Ovary (tissue), 3 donors: ENCODE measurements around the gene ALPK3.

Experiments
- EP300 ChIP-seq: sonication (generic); formaldehyde crosslinking; IDR thresholded peaks from one replicate; pipeline ENCODE4 v1.6.1; 2017; ENCODE audit warnings: antibody characterized with exemption
- POLR2A ChIP-seq: fragments of 450-650 bp; IDR thresholded peaks from one replicate; pipeline ENCODE4 v1.6.1; 2017; ENCODE audit warnings: antibody characterized with exemption, mild to moderate bottlenecking, moderate library complexity
- TF ChIP-seq, protein P1 (sequence below), 3 donors: fragments of 450-650 bp in 2 of 3; fragments of 200-600 bp in 1 of 3; IDR thresholded peaks; one replicate each; pipeline versions ENCODE4 v1.5.1 to v1.8.0; 2016 to 2022; ENCODE audit warnings: antibody characterized with exemption in 3 of 3, mild to moderate bottlenecking in 1 of 3
- donor health status: DM: no; HTN: no; CAD: no.

DNA sequence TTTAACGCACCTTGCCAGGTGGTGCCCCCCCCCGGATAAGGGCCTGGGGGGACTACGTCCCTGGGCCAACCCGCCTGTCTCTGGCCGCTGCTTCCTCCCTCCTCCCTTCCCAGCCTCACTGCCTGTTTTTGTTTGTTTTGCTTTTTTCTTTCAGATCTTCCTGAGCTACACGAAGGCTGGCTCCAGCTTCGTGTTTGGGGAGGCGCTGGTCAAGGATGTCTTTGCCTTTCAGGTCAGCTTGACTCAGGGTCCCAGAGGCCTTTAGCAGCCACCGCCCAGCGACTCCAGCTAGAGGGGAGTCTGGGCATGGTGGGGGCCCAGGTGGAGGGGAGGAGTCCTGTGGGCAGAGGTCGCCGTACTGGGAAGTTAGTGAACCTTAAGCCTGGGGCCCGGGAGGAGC, 91.4 kb downstream of the ALPK3 start:
- TF ChIP-seq, protein P1, sequence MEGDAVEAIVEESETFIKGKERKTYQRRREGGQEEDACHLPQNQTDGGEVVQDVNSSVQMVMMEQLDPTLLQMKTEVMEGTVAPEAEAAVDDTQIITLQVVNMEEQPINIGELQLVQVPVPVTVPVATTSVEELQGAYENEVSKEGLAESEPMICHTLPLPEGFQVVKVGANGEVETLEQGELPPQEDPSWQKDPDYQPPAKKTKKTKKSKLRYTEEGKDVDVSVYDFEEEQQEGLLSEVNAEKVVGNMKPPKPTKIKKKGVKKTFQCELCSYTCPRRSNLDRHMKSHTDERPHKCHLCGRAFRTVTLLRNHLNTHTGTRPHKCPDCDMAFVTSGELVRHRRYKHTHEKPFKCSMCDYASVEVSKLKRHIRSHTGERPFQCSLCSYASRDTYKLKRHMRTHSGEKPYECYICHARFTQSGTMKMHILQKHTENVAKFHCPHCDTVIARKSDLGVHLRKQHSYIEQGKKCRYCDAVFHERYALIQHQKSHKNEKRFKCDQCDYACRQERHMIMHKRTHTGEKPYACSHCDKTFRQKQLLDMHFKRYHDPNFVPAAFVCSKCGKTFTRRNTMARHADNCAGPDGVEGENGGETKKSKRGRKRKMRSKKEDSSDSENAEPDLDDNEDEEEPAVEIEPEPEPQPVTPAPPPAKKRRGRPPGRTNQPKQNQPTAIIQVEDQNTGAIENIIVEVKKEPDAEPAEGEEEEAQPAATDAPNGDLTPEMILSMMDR (IDR thresholded peaks at IDR 0.05), result no peak
- TF ChIP-seq POLR2A (no peak), EP300 (no peak)
